ENCODE results near the gene C10orf88.

C10orf88 gene, protein sequence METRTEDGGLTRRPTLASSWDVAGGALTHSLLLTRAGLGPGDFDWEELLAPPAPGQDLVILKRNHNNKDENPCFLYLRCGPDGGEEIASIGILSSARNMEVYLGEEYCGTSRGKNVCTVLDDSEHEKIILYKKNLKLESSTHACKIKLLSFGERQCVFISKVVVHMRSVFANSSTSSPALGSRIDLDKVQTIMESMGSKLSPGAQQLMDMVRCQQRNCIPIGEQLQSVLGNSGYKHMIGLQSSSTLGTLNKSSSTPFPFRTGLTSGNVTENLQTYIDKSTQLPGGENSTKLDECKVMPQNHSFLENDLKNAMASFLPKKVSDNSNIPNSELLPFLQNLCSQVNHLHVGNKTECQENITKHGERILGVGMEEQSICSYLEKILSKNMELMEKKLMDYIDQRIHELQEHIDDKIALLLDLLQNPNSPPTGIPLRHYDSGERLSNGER

DNA sequence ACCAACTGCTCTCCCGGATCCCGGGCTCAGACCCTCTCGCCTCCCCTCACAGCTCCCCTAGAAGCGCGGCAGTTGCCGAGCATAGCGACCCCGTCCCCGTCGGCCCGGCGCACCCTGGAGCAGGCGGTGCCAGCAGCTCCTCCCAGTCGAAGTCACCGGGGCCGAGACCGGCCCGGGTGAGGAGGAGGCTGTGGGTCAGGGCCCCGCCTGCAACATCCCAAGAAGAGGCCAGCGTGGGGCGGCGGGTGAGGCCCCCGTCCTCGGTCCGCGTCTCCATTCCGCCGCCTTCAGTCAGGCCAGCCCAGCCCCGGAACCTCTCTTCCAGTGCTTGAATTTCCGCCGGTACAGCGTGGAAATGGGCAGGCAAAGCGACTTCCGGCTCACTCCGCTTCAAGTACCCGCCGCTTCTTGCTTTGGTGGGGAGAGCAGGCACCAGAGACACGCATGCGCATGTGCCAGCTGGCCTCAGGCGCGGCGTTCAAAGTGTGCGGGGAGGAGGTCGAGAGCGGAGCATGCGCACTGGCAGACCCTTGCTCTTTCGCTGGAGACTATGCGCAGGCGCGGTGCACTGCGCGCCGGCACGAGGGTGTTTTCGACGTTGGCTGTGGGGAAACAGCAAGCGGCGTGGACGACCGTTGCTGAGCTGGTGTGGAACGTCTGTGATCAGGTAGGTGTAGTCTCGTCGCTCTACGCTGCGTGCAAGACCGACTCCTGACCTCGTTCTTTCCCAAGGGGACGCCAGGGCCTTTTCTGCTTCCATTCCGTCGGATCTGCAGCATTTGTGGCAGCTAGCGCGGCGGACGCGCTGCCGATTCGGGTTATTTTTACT, at the start of gene C10orf88:
Gene C10orf88, minus strand, starts transcription at position 326 of the 829 bp plus-strand sequence. Its CDS starts 49 bp downstream, at position 277.
- DNase-seq (ENCODE audit: low read depth) = peak; percentile 98

DNA sequence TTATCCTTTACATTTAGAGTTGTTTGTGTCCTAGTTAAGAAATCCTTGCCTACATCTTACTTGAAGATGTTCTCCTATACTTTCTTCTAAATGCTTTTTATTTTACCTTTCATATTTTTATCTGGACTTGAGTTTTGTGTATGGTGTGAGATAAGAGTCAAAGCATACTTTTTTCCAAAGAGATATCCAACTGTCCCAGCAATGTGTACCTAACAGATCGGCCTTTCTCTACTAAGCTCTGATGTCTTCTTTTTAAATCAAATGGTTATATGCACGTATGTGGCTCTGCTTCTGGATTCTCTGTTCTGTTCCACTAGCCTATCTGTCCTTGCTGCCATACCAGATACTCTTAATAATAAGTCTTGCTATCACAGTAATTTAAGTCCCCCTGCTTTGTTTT, 47.3 kb upstream of the C10orf88 start:
- no peak for DNase-seq (ENCODE audit: low read depth)

DNA sequence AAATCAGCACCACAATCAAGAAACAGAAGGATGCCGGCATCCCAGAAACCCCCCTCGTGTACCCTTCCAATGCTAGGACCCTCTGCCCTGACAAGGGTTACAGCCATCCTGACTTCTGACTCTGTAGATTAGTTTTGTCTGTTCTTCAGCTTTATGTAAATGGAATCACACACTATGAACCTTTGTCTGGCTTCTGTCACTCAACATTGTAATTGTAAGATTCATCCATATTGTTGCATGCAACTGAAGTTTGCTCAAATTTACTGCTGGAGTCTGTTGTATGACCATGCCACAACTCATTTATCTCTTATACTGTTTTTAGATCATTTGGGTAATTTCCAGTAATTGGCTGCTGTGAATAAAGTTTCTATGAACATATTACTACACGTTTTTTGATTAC, 46.1 kb upstream of the C10orf88 start:
- no peak for DNase-seq (ENCODE audit: low read depth)

DNA sequence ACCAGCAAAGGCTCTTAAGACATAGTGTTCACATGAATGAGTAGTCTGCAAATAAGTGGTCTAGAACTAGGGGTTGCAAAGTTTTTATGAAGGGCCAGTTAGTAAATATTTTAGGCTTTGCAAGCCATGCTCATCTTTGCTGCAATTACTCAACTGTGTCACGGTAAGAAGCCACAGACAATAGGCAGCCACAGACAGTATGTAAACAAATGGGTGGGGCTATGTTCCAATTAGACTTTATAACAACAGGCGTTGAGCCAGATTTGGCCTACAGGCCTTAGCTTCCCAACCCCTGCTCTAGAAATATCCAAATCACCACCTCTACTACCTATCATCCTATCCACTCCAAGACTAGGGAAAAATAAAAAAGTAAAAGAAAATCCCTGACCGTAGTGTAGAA, 45.3 kb upstream of the C10orf88 start:
- no peak for DNase-seq (ENCODE audit: low read depth)

DNA sequence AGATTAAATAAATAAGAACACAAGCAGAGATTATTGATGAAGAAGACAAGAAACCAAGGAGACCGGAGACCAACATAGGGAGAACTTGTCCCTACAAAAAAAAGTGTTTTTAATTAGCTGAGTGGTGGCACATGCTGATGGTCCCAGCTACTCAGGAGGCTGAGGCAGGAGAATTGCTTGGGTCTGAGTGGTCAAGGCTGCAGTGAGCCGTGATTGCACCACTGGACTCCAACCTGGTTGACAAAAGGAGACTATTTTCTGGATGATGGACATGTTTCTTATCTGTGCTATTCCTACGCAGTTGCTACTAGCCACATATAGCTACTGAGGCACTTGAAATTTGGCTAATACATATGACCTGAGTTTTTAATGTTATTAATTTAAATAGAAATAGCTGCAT, 44.9 kb upstream of the C10orf88 start:
- no peak for DNase-seq (ENCODE audit: low read depth)

DNA sequence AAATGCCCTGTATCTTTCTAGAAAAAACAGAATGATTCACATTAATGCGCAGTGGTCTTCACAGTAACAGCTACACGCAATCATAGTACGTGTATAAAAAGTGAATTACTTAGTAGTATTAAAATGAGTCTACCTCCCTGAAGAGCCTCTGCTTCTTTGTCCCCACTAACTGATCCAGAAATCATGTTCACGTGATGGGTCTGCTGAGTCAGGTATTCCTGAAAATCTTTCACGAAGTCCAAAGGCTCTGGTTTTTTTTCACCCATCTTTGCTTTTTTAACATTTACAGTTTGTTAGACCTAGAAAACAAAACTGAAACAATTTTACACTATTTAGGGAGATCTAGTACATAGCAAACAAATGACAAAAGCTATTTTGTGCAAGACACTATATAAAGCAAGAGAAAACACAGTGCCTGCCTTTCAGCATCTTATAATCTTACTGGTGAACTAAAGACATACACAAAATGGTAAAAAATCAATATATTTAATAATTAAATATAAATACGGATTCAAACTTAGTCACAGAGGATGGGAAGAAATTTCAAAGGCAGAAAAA, 44.4 kb upstream of the C10orf88 start:
- DNase-seq (ENCODE audit: low read depth) = no peak

DNA sequence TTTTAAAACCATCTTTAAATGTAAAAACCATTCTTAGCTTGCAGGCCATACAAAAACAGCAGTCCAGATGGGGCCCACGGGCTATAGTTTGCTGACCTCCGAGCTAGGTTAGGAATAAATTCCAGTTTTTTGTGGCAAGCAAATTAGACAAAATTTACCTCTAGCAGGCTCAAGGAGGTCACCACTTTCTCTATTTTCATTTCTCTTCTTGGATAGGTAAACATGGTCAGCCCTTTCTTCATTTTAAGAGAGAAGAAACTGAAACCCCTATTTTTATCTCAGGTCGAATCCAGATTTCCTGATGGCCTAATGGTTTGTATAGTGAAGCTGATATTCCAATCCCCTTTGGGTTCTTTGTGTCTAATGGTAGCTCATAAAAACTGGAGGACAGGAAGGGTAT, 43.8 kb upstream of the C10orf88 start:
- DNase-seq (ENCODE audit: low read depth) = no peak

DNA sequence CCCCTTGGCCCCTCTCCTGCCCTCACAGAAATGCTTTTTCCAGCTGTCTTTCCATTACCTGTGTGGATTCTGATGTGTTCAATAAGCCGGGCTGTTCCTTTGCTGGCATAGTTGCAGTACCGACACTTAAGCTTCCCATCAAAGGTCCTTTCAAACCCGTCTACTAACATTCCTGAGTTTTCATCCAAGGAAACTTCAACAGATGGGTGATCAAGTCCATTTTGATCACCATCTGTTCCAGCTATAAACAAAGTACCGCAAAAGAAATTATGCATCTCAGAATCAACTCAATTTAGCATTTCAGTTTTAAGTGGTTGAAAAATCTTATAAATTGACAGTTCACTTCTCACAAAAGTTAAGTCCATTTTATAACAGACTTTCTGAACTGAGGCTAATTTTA, 41.9 kb upstream of the C10orf88 start:
- DNase-seq (ENCODE audit: low read depth) = no peak

DNA sequence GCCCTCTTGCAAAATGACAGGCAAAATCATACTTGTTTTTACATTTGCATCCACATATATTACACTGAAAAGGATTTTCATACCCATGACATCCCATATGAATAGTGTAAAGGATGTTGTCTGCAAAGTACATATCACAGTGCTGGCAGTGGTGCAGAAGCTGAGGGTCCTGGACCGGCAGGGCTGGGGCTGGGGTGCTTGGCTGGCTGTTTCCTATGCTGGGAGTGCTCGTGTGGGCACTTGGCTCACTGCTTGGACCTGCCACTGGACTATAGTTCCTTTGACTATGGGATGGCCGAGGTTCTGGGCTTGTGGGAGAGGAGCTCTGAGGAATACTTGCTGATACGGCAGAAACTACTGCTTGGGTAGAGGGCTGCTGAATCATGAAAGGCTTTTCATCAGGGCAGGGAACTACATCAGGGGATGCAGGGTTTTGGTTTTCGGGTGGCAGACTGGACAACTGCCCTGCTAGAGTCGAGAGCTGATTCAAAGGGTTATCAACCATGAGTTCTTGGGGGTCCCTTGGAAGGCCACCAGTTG, 39.8 kb upstream of the C10orf88 start:
- DNase-seq (ENCODE audit: low read depth) = no peak

DNA sequence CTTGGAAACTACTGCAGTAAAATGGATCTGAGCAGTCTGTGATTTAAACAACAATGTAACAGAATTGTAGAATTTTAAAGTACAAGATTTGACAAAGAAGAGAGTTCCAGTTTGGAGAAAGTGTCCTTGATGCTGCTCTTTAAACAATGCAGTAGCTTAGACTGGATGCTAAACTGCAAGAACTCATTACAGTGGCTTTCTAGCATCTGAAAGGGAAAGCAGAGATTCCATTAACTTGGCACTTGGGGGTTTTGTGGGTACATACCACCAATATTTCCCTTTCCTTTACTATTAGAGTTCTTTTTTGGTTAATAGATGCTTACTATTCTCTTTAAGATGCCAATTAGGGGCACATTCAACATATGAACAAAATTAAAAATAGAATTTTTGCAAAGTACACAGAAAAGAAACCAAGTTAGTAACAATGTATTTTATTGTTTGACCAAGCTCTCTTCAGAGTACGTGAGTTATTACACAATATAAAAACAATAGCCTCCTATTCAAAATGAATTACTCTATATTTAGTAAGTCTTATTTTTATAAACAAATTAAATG, 38.1 kb upstream of the C10orf88 start:
- no peak for DNase-seq (ENCODE audit: low read depth)

DNA sequence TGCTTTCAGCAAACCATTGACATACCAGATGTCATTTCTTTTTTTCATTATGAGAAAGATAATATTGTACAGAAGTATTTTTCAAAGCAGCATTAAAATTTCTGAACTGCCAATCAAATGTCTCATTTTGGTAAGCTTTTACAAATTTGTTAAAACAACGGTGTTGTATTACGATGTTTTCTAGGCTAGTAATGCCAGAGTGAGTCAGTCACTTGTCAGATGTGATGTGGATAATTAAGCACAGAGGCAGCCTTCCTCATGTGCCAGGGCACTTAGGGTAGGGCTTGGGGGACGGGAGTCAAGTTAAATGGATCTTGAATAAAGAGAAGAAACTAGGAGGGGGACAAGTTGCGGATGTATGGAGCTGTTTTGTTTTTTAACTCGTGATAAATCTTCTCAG, 36.3 kb upstream of the C10orf88 start:
- DNase-seq (ENCODE audit: low read depth) = no peak

DNA sequence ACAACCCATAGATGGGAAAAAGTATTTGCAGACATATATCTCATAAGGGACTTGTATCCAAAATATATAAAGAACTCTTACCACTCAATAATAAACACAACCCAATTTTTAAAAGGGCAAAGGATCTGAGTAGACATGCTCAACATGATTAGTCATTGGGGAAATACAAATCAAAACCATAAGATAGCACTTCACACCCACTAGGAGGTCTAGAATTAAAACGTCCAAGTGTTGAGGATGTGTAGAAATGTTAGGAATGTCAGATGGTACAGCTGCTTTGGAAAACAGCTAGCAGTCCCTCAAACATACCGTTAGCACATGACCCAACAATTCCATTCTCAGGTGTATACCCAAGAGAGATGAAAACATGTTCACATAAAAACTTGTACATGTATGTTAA, 34.5 kb upstream of the C10orf88 start:
- no peak for DNase-seq (ENCODE audit: low read depth)

DNA sequence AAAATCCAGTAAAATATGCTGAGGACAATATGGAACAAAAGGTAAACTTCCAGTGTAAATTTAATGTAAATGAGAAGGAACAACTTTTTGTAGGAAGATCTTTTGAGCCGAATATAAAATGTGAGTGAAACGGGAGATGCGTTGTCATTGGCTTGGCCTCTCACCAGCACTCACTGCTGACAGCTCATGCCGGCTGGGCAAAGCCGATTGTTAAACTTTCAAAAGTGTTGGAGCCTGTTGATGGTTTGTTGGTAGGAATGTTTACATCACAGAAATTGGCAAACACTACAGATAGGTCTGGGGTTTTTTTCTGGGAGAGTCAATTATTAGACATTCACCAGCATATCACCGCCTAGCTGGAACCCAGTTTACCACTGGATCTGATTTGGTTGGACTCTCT, 32.3 kb upstream of the C10orf88 start:
- no peak for DNase-seq (ENCODE audit: low read depth)

DNA sequence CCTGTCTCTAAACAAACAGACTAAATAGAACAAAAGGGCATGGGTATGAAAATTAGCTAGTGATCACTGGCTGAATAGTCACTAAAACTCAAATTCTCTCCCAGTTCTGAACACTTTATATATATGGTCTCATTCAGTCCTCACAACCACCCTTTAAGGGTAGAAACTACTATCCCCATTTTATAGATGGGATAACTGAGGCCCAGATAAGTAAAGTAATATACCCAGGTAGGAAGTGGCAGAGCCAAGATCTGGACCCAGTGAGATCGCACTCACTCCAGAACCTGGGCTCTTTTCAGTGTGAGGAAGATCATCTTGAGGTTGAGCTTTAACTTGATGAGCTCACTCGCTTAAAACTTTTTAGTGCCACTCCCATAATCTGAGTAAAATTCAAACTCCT, 30.7 kb upstream of the C10orf88 start:
- no peak for DNase-seq (ENCODE audit: low read depth)

DNA sequence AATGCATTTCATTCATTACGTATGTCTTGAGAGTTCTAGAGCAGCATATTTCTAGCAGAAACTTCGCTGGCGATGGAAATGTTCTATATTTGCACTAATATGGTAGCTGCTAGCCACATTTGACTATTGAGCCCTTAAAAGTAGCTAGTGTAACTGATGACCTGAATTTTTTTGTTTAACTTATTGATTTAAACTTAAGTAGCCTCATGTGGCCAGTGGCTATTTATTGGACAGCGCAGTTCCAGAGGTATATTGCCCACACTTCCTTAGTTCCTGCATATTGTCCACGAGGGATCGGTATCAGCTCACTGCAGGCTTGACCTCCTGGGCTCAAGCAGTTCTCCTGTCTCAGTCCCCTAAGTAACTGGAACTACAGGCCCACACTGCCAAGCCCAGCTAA, 29.9 kb upstream of the C10orf88 start:
- no peak for DNase-seq (ENCODE audit: low read depth)

DNA sequence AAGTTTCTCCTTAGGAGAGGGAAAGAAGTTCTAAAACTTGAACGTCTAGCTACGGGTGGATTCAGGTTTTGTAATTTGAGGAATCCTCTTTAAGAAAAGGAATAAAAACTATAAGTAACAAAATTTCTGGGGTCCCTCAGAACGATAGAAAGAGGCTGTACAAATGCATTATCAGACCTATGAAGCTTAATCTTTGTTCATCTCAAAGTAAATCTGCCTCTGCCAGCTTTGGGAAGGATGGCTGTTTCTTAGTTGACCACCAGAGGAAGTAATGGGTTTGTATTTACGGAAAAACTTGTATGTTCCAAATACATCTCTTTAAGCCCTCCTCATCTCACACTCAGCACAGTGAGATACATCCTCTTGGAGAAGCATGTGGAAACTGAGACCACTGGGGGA, 27.0 kb upstream of the C10orf88 start:
- no peak for DNase-seq (ENCODE audit: low read depth)

DNA sequence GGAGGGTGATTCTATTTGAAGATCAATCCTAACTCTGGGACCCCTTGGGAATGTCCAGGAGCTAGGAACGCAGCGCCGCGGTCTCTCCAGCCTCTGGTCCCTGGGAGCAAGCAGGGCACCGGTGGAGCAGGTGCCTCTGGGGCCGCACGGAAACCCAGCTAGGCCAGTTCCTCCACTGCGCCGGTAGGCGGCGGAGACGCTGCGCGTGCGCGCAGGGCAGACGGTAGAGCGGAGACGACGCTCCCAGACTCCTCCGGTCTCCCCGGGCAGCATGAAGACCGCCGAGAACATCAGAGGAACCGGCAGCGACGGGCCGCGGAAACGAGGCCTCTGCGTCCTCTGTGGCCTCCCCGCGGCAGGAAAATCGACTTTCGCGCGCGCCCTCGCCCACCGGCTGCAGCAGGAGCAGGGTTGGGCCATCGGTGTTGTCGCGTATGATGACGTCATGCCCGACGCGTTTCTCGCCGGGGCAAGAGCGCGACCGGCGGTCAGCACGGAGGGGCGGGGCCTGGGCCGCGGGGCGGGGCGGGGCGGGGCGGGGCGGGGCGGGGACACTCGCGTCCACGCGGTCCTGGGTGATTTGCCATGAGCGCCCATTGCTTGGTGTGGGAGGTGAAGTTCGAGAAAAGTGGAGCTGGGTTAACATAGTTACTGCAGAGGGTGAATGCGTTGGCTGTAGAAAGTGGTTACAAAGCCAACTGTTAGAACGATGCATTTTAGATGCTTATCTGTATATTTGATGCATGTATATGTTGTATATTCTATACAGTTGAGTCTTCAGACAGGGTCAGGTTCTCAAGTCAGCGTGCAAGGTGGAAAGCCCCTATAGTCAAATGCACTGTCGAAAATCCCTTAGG, 26.4 kb upstream of the C10orf88 start, which contains the start of gene PSTK:
Gene PSTK, plus strand, starts transcription at position 193 of the 857 bp plus-strand sequence. Its CDS starts 79 bp downstream, at position 272.
- peak; percentile 80 for DNase-seq (ENCODE audit: low read depth)

DNA sequence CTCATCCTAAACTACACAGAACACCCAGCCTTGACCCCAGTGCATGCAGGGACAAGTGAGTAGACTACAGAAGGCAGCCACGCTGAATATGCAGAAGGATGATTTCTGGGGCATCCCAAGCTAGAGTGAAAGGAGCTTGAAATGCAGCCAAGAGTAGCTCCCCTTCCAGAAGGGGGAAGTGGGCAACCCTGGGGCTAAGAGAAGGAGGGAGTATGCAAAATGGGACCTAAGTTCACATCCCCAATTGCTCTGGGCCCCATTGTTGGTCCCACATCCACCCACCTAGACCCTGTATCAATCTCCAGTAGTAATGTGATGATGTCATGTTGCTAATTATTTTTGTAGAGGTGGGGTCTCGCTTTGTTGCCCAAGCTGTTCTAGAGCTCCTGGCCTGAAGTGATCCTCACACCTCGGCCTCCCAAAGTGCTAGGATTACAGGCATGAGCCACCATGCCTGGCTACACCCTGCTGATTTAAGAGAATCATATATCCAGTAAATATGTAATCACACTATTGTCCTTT, 20.6 kb upstream of the C10orf88 start:
- no peak for DNase-seq (ENCODE audit: low read depth)

DNA sequence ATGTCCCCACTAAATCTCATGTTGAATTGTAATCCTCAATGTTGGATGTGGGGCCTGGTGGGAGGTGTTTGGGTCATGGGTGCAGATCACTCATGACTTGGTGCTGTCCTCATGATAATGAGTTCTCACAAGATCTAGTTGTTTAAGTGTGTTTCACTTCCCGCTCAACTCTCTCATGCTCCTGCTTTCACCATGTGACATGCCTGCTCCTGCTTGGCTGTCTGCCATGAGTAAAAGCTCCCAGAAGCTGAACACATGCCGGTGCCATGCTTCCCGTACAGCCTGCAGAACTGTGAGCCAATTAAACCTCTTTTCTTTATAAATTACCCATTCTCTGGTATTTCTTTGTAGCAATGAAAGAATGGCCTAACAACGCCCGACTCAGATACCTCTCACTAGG, 20.0 kb upstream of the C10orf88 start:
- no peak for DNase-seq (ENCODE audit: low read depth)

DNA sequence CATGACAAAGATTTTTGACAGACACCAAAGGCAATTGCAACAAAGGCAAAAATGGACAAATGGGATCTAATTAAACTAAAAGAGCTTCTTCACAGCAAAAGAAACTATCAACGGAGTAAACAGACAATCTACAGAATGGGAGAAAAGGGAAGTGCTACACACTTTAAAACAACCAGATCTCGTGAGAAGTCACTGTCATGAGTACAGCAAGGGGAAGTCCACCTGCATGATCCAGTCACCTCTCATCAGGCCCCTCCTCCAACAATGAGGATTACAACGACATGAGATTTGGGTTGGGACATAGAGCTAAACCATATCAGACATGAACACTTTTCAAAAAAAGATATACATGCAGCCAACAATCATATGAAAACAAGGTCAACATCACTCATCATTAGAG, 14.7 kb upstream of the C10orf88 start:
- no peak for DNase-seq (ENCODE audit: low read depth)

DNA sequence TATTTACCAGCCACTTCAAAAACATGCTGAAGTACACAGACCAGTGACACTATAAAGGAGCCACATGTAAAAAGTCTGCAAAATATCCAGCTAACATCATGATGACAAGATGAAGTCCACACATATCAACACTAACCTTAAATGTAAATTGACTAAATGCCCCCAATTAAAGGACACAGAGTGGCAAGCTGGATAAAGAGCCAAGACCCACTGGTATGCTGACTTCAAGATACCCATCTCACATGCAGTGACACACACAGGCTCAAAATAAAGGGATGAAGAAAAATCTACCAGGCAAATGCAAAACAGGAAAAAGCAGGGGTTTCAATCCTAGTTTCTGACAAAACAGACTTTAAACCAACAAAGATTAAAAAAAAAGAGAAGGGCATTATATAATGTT, 12.9 kb upstream of the C10orf88 start:
- DNase-seq (ENCODE audit: low read depth) = no peak

Data from activated T-helper 1 cell treated with Interleukin-2 at 50 U/mL for 16 hours (primary cell).